Measurements from ENCODE around the gene E2F6. TPM values are rescaled to one million over a fixed set of nuclear protein-coding genes. Genes with fewer than 3 reads are reported as not detected.
A peak's percentile ranks its signal among the peaks of the same experiment; 100 is the strongest.

Gene E2F6
- total and polyA plus RNA-seq, 2 of the 13 experiments (the other 11 are each of a cell fraction or from before 2014, with no cell fraction given): 27.3 to 36.0 TPM

- no peak for TF ChIP-seq DMTF1 (CRISPR knock-in tag; IDR thresholded peaks at IDR 0.05)
- 0 out of 2 replicates have a peak, but pooled peaks have one; percentile 13 for TF ChIP-seq ZBTB7B (CRISPR knock-in tag; IDR thresholded peaks at IDR 0.05)
- 0 out of 2 replicates have a peak, but pooled peaks have one; percentile 16 for TF ChIP-seq PPARG (CRISPR knock-in tag; conservative IDR thresholded peaks at IDR 0.05)
- TF ChIP-seq, protein P1, sequence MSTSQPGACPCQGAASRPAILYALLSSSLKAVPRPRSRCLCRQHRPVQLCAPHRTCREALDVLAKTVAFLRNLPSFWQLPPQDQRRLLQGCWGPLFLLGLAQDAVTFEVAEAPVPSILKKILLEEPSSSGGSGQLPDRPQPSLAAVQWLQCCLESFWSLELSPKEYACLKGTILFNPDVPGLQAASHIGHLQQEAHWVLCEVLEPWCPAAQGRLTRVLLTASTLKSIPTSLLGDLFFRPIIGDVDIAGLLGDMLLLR (CRISPR knock-in tag; IDR thresholded peaks at IDR 0.05): no peak
- no peak for TF ChIP-seq LCORL (IDR thresholded peaks at IDR 0.05)
- peak; percentile 60 for TF ChIP-seq LCORL (CRISPR knock-in tag; IDR thresholded peaks at IDR 0.05)
- TF ChIP-seq, protein P2, sequence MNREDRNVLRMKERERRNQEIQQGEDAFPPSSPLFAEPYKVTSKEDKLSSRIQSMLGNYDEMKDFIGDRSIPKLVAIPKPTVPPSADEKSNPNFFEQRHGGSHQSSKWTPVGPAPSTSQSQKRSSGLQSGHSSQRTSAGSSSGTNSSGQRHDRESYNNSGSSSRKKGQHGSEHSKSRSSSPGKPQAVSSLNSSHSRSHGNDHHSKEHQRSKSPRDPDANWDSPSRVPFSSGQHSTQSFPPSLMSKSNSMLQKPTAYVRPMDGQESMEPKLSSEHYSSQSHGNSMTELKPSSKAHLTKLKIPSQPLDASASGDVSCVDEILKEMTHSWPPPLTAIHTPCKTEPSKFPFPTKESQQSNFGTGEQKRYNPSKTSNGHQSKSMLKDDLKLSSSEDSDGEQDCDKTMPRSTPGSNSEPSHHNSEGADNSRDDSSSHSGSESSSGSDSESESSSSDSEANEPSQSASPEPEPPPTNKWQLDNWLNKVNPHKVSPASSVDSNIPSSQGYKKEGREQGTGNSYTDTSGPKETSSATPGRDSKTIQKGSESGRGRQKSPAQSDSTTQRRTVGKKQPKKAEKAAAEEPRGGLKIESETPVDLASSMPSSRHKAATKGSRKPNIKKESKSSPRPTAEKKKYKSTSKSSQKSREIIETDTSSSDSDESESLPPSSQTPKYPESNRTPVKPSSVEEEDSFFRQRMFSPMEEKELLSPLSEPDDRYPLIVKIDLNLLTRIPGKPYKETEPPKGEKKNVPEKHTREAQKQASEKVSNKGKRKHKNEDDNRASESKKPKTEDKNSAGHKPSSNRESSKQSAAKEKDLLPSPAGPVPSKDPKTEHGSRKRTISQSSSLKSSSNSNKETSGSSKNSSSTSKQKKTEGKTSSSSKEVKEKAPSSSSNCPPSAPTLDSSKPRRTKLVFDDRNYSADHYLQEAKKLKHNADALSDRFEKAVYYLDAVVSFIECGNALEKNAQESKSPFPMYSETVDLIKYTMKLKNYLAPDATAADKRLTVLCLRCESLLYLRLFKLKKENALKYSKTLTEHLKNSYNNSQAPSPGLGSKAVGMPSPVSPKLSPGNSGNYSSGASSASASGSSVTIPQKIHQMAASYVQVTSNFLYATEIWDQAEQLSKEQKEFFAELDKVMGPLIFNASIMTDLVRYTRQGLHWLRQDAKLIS (CRISPR knock-in tag; IDR thresholded peaks at IDR 0.05): no peak
Observed at GRCh38 chr2:11421863-11422490, 44.0 kb downstream of the E2F6 start (continued).

All from HepG2 (cell line).